COR-L47 (cell line): ENCODE results near the gene GALNT10.

Experiments used
- DNase-seq: peaks from one replicate; lab custom pipeline; 2025; lab: John Stamatoyannopoulos, UW

Gene GALNT10

DNA sequence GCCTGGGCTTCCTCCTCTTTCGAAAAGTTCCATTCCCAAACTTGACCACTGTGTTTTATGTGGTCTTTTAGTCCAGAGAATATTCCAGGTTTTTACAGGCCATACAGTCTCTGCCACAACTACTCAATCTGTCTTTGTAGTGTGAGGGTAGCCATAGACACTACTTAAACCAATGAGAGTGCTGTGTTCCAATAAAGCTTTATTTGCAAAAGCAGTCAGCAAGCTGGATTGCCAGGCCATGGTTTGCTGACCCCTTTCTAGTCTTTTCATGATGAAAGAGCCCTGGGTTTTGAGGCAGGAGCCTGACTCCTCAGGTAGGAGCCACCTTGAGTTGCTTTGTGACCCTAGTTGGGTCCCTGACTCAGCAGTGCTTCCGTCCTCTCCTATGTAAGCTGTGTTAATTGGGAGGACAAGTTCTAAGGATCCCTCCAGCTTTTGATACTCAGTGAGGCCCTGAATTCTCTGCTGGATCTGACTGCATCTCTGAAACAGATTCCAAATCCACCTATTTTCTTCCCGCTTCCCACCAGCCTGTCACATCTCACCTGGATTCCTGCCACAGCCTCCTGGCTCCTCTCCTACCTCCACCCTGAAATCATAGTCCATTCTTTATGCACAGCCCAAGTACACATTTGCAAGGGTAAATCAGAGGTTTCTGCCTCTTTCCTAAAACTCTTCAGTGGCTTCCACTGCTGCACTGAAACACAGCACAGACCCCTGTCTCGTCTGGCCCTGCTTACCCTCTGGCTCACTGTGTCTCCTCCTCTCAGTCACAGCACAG is 13.5 kb downstream of the GALNT10 start:
- no peak for DNase-seq

DNA sequence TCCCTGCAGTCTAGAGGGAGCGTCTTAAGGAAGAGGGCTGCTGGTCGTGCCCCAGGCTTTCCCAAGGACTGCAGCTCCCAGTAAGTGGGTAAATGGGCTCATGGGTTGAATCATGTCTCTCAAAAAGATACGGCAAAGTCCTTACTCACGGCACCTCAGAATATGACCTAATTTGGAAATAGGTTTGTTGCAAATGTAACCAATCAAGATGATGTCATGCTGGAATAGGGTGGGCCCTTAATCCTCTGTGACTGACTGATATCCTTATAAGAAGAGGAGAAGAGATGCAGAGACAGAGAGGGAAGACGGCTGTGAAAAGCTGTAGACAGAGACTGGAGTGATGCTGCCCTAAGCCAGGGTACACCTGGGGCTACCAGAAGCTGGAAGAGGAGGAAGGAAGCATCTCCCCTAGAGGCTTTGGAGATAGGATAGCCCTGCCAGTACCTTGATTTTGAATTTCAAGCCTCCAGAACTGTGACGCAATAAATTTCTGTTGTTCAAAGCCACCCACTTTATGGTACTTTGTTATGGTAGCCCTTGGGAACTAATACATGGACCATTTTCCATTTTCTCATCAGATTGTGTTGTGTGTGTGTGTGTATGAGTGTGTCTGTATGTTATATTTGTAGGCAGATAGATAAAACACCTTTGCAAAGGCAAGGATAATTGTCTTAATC is 15.0 kb downstream of the GALNT10 start:
- no peak for DNase-seq

DNA sequence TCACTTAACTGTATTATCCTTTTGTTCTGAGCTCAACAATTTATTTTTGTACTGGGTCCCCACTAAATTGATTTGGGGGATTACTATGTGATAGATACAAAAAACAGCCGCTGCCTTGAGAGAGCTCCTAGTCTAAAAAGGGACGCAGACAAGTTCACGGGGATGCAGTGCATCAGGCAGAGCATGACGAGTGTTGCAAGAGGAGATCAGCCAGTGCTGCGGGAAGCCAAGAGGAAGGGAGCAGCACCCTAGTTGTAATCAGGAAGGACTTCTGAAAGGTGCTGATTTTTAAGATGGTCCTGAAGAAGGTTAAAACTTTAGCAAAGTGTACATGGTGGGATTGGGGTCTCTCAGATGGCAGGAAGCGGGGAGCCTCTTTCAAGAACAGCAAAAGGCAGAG is 15.8 kb downstream of the GALNT10 start:
- no peak for DNase-seq

DNA sequence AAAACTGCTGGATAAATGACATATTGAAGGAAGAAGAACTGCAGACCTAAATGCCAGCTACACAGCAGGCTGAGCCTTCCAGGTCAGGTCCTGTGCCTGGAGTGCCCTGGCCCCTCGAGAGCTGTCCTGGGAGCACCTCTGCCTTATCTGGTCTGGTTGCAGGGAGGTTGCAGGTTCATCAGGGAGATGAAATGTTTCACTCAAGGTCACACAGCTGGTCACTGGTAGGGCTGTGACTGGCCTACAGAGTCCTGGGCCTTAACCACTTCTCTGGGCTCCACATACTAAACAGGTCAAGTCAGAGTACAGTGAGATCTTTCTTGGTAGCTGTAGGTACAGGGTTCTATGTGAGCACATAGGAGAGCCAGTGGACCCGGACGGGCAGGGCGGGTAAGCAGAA is 16.7 kb downstream of the GALNT10 start:
- no peak for DNase-seq

DNA sequence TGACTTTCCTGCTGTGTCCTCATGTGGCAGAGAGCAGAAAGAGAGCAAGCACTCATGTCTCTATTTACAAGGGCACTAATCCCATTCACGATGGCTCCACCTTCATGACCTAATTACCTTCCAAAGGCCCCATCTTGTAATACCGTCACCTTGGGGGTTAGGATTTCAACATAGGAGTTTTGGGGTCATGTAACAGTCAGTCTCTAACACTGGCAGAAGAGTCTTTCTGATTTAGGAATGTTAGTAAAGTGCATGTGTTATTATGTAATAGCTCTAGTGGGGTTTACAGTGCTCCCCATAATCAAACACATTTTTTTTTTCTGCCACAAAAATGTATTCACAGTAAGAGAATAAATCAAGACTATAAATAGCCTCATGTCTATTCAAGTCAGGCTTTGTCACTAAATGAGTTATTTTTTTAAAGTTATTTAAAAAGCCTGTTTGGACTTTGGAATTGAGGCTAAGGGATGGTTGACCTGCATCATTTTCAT is 19.1 kb downstream of the GALNT10 start:
- DNase-seq, result no peak

DNA sequence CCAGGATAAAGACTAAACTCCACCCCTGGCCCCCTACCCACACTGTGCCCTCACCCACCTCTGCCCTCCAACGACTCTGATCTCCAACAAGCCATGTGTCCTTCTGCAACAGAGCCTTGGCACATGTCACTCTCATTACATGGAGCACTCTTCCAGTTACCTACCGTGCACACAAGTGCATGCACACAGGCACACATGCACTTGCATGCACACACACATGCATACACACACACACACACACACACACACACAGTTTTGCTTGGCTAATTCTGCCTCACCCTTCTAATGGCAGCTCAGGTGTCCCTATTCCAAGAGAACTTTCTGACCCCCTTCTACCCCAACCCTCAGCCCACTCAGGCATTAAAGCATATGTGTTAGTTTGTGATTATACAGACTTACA is 19.6 kb downstream of the GALNT10 start:
- no peak for DNase-seq

DNA sequence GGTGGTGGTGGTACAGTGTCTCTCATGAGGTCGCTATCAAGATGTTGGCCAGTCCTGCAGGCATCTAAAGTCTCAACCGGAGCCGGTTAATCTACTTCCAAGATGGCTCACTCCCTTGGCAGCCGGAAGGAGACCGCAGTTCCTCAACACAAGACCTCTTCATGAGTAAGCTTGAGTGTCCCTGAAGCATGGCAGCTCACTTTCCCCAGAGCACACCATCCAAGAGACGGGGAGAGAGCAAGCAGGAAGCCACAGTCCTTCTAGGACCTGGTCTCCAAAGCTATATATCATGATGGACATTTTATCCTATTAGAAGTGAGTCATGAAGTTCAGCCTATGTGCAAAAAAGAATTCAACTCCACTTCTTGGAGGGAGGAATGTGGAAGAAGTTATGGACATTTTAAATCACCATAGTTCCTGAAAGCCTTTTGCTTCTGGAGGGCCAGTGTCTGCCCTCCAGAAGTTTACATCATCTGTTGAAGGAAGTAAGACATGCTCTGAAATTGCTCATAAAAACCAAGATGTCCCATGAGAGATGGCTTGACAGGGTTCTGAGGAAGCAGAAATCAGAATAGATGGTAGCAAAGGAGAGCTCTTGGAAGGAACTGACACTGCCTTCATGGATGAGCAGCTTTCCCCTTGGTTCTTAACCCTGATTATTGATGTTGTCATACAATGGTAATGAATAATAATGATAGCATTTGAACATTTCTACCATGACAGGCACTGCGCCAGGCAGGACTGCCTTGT is 21.3 kb downstream of the GALNT10 start:
- DNase-seq, result no peak

DNA sequence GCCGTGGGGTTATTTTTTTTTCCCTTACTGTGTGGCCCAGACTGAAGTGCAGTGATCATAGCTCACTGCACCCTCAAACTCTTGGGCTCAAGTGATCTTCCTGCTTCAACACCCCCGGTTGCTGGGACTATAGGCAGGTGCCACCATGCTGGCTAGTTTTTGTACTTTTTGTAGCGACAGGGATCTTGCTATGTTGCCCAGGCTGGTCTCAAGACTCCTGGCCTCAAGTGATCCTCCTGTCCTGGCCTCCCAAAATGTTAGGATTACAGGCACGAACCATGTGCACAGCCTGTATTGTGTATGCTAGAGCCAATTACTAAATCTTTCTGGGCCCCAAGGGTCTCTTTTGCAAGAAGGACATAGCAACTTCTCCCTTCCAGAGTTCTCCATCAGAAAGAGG is 23.1 kb downstream of the GALNT10 start:
- DNase-seq, result no peak

DNA sequence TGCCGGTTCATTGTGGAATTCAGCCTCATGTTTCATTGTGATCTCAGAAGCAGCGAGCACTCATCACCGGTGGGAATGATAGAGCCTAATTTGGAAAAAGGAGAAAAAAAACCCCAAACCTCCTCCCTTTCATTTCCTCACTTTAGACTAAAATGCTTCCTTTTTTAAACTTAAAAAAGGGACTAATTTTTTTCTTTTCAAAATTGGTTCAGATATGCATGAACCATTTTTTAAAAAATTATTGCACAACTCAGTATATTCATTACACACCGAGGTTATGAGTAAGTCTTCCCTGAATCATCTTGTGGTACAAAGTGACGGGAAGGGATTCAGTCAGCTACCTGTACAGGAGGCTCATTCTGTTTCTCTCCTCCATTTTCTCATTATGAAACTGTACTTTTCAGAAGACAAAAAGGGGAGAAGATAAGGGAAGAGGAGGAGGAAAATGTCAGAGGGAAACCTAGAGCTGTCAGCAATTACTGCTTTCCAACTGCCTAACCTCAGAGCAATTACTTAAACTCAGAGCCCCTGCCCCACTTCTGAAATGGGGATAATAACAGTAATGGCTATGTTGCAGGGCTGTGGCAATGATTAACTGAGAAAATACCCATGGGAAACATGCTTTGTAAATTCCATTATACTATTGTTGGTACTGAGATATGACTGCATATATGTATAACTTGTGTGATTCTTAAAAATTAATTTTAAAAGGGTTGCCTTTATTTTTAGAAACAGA is 24.0 kb downstream of the GALNT10 start:
- no peak for DNase-seq

DNA sequence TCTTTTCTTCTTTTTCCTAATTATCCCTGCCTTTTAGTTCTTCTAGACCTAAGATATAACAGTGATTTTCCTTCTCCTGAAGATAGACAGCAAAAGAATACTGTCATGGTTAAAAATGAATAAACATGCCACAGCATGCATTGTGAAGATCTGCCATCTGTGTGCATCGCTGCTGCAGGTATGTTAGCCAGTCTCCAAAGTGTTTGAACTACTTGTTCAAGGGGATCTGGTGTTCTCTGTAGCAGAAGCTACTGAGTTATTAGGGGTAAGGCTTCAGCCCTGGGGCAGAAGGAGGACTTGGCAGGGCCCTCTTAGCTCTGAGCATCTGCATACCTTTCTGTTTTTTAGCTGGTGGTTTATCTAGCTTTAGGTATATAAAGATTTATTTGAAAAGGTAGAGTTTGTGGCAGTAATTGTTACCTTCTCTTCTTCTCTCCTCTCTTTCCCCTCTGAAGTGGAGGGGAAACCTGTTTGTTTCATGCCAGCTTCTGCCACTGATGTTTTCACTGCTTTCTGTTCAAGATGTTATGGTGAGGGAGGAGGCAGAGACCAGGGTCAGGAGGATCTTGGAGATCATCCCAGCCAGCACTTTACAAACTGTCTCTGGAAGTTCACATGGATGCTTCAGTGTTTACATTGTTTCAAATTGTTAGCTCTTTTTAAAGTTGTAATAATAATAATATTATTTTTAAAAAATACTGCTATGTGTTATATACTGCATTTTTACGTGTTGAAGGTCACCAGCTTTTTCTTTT is 25.2 kb downstream of the GALNT10 start:
- no peak for DNase-seq

DNA sequence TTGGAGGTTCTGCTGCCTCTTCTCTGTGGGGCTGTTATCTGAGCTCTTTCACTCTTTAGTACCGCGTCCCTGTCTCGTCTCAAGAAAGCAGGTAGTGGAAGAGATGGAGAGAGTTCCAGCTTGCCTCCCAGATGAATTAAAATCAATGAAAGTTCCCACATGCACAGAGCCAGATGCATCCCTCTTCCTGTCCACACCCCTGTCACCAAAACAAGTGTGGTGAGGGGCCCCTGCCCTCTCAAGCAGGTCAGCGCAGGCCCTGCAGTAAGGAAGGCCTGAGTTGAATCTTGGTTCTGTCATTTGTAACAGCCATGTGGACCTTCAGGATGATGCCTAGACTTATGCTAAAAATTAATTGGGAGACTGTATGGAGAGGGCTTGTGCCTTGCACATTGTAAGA is 26.9 kb downstream of the GALNT10 start:
- no peak for DNase-seq

DNA sequence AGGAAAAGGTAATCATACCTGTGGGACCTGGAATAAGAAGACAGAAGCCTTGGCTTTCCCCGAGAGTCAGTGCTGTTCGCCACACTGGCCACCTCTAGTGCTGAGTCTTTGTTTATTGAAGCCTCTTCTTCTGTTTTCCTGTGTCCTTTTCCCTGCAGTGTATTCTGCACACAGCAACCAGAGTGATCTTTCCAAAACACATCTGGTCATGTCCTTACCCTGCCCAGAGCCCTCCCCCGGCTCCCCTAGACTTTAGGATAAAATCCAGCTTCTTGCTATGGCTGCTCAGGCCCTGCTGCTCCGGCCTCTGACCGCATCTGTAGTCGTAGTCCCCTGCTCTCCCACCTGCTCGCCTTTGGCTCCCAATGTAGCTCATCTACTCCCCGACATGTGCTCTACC is 28.3 kb downstream of the GALNT10 start:
- no peak for DNase-seq

DNA sequence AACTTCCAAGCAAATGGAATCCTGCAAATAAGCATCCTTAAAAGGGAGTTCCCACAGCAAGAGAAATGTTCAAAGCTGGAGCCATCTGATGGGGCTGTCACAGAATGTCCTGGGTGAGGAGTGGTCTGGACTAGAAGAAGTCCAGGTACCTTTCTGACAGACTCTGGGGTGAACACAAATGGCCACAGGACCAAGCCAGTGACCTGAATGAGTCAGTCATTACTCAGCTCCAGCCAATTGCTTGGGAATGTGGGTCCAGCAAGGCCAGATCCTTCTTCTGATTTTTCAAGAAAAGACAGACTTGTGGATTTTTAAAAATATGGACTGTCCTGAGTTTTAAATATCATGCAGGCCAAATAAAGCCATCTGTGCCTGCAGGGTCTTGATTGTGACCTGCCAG is 30.1 kb downstream of the GALNT10 start:
- DNase-seq, result no peak

DNA sequence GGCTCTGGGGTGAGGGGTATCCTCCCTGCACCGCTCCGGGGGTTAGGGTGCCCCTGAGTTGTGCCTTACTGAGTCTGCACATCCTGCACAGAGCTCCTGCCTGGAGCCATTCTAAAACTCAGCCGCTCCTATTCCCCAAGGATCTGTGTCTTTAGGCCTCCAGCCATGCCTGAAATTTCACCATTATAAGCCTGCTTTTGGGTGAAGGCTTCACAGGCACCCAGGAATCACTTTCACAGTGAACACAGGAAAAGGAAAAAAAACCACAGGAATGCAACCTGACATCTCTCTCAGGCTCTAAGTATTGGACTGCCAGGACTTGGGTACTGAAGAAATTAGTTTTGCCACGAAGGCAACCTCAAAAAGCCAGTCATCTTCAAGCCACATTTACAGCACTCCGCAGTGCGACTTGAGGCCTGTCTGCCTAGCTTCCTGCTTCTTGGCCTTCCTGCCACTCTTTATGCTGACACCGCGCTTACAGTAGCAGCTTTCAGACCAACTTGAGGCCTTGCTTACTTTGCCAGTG is 30.9 kb downstream of the GALNT10 start:
- DNase-seq, result no peak

DNA sequence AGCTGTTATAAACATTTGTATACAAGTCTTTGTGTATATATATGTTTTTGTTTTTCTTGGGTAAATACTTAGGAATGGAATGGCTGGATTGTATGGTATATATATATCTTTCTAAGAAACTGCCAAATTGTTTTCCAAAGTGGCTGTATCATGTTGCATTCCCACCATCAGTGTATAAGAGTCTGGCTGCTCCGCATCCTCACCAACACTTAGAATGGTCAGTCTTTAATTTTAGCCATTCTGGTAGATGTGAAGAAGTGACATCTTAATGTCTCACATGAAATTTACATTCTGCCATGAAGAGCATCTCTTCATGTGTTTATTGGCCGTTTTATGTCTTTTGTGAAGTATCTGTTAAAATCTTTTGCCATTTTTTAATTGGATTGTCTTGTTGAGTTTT is 31.9 kb downstream of the GALNT10 start:
- DNase-seq, result no peak

DNA sequence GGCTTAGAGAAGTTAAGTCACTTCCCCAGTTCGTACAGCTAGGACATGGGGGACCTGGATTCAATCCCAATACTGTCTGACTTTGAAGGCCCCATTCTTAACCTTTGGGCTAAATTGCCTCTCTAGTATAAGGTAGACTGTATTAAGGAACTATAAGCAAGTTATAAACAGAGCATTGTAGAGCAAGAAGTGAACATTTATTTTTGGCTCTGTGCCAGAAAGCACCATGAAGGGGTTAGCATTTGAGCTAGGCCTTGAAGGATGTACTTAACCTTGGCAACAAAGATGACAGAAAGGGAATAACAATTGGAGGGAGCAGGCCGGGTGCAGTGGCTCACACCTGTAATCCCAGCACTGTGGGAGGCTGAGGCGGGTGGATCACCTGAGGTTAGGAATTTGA is 32.8 kb downstream of the GALNT10 start:
- DNase-seq, result no peak

DNA sequence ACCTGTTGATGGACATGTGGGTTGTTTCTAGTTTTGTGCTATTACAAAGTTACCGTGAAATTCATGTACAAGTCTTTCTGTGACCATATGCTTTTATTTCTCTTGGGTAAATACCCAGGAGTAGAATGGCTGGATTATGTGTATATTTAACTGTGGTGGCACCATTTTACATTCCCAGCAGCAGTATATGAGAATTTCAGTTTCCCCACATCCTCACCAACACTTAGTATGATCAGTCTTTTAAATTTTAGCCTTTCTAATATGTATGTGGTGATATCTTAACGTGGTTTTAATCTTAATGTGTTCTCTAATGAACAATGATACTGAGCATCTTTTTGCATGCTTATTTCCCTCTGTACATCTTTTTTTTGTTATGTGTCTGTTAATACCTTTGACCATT is 36.6 kb downstream of the GALNT10 start:
- DNase-seq, result no peak

DNA sequence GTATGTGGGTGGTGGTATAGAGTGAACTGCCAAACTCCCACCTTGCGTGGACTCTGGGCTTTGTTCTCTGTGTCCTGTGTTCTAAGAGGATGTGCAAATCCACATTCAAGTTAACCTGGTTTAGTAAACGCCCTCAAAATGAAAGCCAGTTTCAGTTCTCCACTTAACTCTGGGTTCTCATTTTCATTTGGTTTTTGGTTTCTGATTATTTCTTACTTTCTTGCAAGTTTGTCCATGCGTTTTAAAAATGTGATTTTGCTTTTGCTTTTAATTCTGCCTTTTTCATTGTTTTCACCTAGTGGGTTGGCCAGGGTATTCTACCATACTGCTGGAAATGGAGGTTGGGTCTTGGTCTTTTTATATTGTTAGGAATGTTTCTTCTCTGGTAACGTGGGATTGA is 38.2 kb downstream of the GALNT10 start:
- no peak for DNase-seq

DNA sequence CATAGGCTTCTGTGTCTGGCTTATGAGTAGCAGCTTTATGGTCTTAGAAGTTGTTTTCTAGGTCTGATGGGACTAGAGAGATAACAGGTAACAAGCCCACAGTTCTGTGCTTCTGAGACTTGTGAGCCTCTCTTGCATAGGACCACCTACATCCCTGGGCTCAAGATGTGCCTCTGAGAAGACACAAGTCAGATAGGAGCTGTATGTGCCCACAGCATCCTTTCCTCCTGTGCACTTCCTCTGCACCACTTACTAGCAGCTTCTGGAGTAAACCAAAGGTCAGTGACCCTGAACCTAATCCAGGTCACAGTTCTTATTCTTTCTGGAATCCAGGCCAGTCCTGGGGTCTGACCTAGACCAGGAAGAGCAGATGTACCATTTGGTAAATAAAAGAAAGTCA is 40.0 kb downstream of the GALNT10 start:
- no peak for DNase-seq

DNA sequence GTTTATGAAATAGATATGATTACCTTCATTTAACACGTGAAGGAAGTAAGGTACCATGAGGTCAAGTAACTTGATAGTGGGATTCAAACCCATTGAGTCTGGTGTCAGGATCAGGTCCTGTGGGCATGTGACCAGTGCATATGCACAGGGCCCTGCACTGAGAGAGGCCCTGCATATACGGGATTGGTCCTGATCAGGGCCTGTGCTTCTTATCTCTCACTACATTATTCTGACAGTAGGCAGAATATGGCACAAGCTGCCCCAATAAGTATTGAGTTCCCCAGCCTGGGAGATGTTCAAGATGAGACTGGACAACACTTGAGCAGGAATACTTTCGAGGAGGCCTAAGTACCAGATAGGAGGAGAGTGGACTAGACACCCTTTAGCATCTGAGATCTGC is 44.0 kb downstream of the GALNT10 start:
- DNase-seq, result no peak

DNA sequence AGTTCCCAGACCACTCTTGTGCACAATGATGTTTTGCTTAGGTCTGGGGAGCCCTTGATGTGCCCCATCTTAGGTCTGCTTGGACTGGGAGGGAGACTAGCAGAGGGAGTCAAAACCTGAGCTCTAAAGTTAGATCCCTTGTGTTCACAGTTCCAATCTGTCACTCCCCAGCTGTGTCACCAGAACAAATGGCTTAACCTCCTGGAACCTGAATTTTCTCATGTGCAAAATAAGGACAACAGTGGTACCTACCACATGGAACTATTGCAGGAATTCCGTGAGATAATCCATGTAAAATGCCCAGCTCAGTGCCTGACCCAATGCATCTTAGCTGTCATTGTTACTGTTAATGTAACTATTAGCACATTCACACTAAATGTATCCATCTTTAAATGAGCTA is 45.5 kb downstream of the GALNT10 start:
- no peak for DNase-seq
